Kasumi-1 (cell line): ENCODE results near the gene NMRK1.

ENCODE experiments used
- DNase-seq, 2 experiments: peaks; one replicate each; lab custom pipeline; 2025; lab: John Stamatoyannopoulos, UW

The NMRK1 gene

GRCh38 chr9:75102177-75102790 is 14.3 kb upstream of the NMRK1 start:
- DNase-seq: no peak

GRCh38 chr9:75101004-75101588 is 13.1 kb upstream of the NMRK1 start:
- no peak for DNase-seq

GRCh38 chr9:75096796-75097195 is 8.8 kb upstream of the NMRK1 start:
- DNase-seq: no peak

- DNase-seq: no peak
Observed at GRCh38 chr9:75092766-75093165, 4.8 kb upstream of the NMRK1 start.

- DNase-seq: no peak
Observed at GRCh38 chr9:75090579-75090978, 2.6 kb upstream of the NMRK1 start.

- no peak for DNase-seq
Observed at GRCh38 chr9:75089373-75089766, 1.4 kb upstream of the NMRK1 start.

DNA sequence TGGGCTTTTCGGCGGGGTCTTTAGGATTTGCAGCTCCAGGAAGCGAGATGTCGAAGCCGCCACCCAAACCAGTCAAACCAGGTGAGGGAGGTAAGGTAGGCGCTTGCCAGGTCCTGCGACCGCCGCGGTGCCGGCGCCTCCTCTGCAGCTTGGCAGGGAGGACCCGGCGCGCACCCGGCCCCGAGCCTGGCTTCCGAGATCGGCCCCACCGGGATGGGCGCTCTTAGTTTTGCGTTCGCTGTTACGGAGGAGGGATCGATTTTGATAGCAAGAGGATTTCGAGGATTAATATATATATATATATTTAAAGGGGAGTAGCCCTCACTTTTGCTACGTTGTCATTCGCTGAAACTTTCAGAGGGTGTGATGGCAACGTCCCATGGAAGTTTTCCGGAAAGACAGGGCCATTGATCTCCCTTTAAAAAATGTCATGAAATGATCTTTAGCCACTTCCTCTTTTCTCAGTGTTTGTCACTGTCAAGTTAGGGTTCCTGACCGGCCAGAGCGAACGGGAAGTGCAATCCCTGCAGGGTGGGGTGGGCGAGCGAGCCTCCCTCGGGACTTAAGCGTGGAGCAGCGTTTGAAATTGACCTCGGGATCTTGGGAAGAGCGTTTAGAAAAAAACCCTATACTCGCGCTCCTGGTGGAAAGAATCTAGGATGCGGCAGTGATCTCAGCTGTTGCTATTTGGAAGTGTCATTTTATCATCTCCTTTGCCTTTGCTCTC is 854 bp upstream of the NMRK1 start:
- peak; percentile 86 to 90 for DNase-seq

DNA sequence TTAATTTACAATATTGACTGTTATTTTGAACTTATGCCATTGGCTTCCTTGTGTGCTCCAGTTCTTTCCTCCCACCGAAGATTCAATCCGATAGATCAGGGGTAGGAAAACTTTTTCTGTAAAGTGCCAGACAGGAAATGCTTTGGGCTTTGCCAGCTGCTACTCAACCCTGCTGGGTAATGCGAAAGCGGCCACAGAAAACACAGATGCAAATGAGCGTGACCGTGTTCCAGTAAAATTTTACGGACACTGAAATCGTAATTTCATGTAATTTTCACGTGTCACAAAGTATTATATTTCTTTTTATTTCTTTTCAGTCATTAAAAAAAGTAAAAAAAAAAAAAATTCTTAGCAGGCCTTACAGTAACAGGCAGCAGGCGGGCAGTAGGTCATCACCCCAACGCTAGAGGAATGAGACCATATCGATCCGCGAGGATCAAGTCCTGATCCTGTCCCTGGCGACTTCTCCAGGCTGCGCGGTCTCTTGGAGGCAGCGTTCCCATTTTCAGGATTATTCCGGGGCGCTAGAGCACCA is 599 bp downstream of the NMRK1 start:
- peak; percentile 24 to 27 for DNase-seq

- no peak for DNase-seq
Observed at GRCh38 chr9:75086541-75087288, 1.2 kb downstream of the NMRK1 start.

GRCh38 chr9:75085640-75086039 is 2.3 kb downstream of the NMRK1 start:
- DNase-seq: no peak

DNA sequence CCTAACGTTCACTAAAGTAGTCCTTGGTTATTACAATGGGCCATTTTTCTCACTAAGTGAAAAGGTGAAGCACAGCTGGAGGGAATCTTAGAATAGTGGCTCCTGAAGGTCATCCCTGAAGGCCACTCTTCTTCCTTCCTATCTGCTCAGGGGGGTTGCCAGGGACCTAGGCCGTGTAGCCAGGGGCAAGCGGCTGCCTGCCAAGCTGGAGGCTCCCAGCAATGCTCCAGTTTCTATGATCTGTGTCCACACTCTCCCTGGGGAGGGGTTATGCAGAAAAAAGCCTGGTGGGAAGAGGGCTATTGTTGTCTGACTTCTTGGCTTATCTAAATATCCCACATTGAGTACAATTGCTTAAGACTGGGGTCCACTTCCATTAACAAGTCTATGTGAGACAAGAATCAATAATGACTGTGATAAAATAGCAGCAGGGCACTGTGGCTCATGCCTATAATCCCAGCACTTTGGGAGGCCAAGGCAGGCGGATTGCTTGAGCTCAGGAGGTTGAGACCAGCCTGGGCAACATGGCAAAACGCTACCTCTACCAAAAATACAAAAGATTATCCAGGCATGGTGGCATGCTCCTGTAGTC is 3.8 kb downstream of the NMRK1 start:
- no peak for DNase-seq

DNA sequence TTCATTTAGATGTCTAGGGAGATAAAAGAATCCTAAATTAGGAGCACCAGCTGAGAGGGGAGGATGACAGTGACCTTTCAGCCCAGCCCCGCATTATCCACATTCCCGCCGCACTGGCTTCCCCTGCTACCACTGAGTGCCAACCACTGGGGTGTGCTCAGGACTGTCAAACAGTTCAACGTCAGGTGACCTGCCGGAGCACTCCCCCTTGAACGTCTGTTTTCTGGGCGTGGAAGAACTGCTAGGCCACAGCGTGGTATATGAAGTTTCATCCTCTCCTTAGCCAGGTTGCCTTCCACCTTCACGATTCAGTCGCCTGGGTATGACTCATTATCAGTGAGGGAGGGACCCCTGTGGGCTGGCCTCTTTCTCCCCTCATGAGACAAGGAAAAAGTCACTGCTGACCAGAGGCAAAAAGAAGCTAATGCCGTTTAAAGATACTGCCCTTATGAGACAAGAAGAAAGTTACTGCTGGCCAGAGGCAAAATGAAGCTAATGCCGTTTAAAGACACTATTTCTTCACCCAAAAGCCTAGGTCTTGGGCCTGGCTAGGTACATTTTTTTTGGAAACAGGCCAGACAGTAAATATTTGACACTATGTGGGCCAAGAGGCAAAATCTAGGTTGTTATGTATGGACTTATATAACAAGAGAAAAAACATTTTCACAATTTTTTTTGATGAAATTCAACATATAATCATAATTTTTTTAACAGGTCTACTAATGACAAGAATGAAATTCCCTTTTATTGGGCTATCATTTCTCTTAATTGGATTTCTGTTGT is 4.6 kb downstream of the NMRK1 start:
- DNase-seq: no peak

DNA sequence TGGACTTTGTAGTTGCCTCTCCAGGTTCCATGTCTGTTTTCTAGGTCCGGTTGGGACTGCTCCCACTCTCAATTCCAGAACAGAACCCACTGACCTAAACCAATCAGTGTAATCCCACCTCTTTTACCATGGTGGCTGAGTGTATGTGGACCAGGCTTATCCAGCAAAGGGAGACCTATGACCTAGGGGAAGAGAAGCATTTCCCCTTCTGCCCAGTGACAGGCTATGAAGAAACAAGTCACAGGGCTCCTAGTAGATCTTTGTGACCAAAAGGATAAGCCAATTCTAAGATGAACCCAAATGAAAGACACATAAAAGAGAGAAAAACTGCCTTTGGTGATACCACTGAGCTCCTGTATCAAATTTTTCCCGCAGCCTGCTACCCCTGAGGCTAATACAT is 6.3 kb downstream of the NMRK1 start:
- DNase-seq: no peak

DNA sequence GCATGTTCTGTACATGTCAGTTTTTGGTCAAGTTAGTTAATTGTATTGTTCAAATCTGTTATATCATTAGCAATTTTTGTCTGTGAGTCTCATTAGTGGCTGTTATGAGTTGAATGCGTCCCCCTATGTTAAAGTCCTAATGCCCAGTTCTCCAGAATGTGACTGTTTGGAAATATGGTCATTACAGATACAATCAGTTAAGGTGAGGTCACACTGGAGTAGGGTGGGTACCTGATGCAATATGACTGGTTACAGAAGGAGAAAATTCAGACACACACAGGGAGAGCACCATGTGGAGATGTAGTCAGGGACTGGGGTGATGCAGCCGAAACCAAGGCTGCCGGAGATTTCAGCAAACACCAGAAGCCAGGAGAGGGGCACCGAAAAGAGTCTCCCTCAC is 15.1 kb downstream of the NMRK1 start:
- no peak for DNase-seq

- no peak for DNase-seq
Observed at GRCh38 chr9:75071530-75072122, 16.3 kb downstream of the NMRK1 start.

DNA sequence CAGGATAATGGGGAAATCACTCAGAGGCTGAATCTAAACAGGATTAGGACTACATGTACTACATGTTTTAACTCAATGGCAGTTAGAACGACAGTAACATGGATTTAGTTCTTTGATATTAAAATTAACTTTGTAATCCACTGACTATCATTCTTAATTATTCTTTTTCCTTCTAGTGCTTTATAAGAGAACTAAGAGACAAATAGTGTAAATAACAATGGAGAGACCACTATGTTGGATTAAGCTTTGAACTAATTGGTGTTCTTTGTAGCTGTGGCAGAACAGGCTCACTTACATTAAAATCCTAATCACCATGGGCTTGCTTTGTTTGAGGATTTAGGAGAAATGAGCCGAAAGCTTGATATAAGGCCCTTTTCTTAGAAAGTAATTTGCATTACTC is 18.8 kb downstream of the NMRK1 start:
- no peak for DNase-seq

- DNase-seq: no peak
Observed at GRCh38 chr9:75067894-75068293, 20.1 kb downstream of the NMRK1 start.

GRCh38 chr9:75065510-75065909 is 22.4 kb downstream of the NMRK1 start:
- no peak for DNase-seq

- no peak for DNase-seq
Observed at GRCh38 chr9:75064307-75065025, 23.5 kb downstream of the NMRK1 start.
